DND-41 (cell line): ENCODE measurements around the gene ZNF765.
"Not testable (repeated sequence)": the region's sequence is repeated elsewhere in the genome, so short reads cannot be mapped to it uniquely, and the experiment has no call there.

Source experiments
- EZH2 ChIP-seq: IDR thresholded peaks from 3 replicates; pipeline ENCODE4 v1.6.1; 2012; ENCODE audit warnings: borderline replicate concordance, low read depth, mild to moderate bottlenecking, moderate library complexity, low read length, inconsistent platforms; ENCODE audit not compliant: severe bottlenecking
- TF ChIP-seq, protein P1 (sequence below): IDR thresholded peaks from 2 replicates; pipeline ENCODE4 v1.5.1; 2012; ENCODE audit warnings: borderline replicate concordance, low read length, moderate library complexity, mild to moderate bottlenecking; ENCODE audit not compliant: poor library complexity, severe bottlenecking; ENCODE audit errors: extremely low read depth

DNA sequence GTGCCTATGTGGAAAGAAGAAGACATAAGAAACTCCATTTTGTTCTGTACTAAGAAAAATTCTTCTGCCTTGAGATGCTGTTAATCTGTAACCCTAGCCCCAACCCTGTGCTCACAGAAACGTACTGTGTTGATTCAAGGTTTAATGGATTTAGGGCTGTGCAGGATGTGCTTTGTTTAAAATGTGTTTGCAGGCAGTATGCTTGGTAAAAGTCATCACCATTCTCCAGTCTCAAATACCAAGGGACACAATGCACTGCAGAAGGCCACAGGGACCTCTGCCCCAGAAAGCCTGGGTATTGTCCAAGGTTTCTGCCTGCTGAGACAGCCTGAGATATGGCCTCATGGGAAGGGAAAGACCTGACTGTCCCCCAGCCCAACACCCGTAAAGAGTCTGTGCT is 48.9 kb downstream of the ZNF765 start:
- TF ChIP-seq, protein P1, sequence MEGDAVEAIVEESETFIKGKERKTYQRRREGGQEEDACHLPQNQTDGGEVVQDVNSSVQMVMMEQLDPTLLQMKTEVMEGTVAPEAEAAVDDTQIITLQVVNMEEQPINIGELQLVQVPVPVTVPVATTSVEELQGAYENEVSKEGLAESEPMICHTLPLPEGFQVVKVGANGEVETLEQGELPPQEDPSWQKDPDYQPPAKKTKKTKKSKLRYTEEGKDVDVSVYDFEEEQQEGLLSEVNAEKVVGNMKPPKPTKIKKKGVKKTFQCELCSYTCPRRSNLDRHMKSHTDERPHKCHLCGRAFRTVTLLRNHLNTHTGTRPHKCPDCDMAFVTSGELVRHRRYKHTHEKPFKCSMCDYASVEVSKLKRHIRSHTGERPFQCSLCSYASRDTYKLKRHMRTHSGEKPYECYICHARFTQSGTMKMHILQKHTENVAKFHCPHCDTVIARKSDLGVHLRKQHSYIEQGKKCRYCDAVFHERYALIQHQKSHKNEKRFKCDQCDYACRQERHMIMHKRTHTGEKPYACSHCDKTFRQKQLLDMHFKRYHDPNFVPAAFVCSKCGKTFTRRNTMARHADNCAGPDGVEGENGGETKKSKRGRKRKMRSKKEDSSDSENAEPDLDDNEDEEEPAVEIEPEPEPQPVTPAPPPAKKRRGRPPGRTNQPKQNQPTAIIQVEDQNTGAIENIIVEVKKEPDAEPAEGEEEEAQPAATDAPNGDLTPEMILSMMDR, result not testable (repeated sequence)
- TF ChIP-seq EZH2, result not testable (repeated sequence)
